Gastrocnemius medialis (tissue), 4 donors: ENCODE results near the gene COL1A1.

Source experiments
- CTCF ChIP-seq, 5 experiments: fragments of 450-650 bp in 3 of 5; fragments of 200-600 bp in 2 of 5; sonication (generic) in 2 of 5; IDR thresholded peaks in 4 of 5; conservative IDR thresholded peaks in 1 of 5; 1 replicate in 4 of 5; 2 replicates in 1 of 5; pipeline ENCODE4 v1.5.1; 2016 to 2019; ENCODE audit warnings: antibody characterized with exemption in 5 of 5, mild to moderate bottlenecking in 3 of 5, moderate library complexity in 3 of 5
- POLR2A ChIP-seq, 2 donors: fragments of 450-650 bp; IDR thresholded peaks; one replicate each; pipeline ENCODE4 v1.6.1; 2017; ENCODE audit warnings: antibody characterized with exemption in 2 of 2, mild to moderate bottlenecking in 2 of 2, moderate library complexity in 2 of 2

- TF ChIP-seq POLR2A (IDR thresholded peaks at IDR 0.05): no peak
- peak in 1 of 5 experiments; percentile 33 for TF ChIP-seq CTCF (IDR thresholded peaks at IDR 0.05 in 4 of 5, conservative IDR thresholded peaks at IDR 0.05 in 1 of 5)
These were observed 53.0 kb downstream of the COL1A1 start for GRCh38 chr17:50148226-50149090.
